NCI-H1092 treated with DMSO at 0.1 percent for 48 hours (cell line): ENCODE results near the gene PYGB.

ENCODE experiments used
- DNase-seq: peaks from one replicate; lab custom pipeline; 2025; lab: John Stamatoyannopoulos, UW

The PYGB gene

GRCh38 chr20:25283221-25283951 lies 35.5 kb downstream of the PYGB start:
- DNase-seq, result no peak

GRCh38 chr20:25284131-25284601 lies 36.3 kb downstream of the PYGB start:
- no peak for DNase-seq

GRCh38 chr20:25285091-25285647 lies 37.3 kb downstream of the PYGB start:
- DNase-seq, result no peak

GRCh38 chr20:25285856-25286798 lies 38.2 kb downstream of the PYGB start:
- DNase-seq, result no peak

- DNase-seq, result no peak
Observed at GRCh38 chr20:25286917-25287316, 39.0 kb downstream of the PYGB start.

GRCh38 chr20:25287631-25288290 lies 39.9 kb downstream of the PYGB start:
- DNase-seq, result no peak

GRCh38 chr20:25288291-25289181 lies 40.7 kb downstream of the PYGB start:
- no peak for DNase-seq

GRCh38 chr20:25289886-25290597 lies 42.2 kb downstream of the PYGB start:
- DNase-seq, result no peak

GRCh38 chr20:25290646-25291431 lies 43.0 kb downstream of the PYGB start:
- no peak for DNase-seq

GRCh38 chr20:25291432-25292133 lies 43.7 kb downstream of the PYGB start:
- DNase-seq, result no peak

- no peak for DNase-seq
Observed at GRCh38 chr20:25292176-25292891, 44.4 kb downstream of the PYGB start.

- DNase-seq, result no peak
Observed at GRCh38 chr20:25293507-25293906, 45.6 kb downstream of the PYGB start.

- no peak for DNase-seq
Observed at GRCh38 chr20:25293910-25294458, 46.1 kb downstream of the PYGB start.

GRCh38 chr20:25294459-25295385 lies 46.8 kb downstream of the PYGB start:
- peak; percentile 53 for DNase-seq

- DNase-seq, result no peak
Observed at GRCh38 chr20:25295386-25296093, 47.7 kb downstream of the PYGB start.
